ENCODE results near the gene UBE2E2.

The UBE2E2 gene

DNA sequence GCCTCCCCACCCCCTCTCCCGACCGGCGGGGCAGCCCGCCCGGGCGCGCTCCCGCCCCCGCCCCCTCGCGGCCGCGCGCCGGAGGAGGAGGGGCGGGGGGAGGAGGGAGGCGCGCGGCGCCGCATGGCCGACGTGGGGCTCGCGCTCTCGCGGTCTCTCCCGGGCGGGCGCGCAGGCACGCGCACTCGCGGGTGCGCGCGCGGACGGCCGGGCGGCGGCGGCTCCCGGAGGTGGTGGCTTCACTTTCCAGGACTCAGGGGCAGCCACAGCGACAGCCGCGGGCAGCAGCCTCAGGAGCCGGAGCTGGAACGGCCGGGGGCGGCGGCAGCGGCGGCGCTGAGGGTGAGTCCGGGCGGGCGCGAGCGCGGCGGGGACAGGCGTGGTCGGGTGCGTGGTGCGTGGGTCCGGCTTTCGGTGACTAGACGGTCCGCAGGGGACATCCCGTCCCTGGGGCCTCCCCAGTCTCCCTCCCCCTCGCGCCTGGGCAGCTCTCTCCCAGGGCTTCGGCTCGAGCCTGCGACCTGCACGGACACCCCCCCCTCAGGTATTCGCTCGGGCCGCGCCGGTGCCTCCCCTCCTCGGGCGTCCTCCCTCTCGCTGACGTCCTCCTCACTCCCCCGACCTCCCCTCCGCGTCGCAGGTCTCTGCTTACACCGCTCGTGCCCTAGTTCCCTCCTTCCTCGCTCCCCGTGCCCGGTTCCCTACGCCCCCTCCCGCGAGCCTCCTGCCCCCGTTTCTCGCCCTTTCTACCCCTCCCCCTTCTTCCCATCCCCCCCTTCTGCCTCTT is at the start of gene UBE2E2:
UBE2E2 (plus strand) TSS at position 407 of the 787 bp plus-strand sequence.
- H3K27me3 Mint-ChIP-seq, result peaks cover 20% of the 10 kb centered on the region
- DNase-seq (peak; percentile 68 to 72), ATAC-seq (peak; percentile 77)
- peaks cover 37% of the 10 kb centered on the region for H3K4me1 Mint-ChIP-seq
- H3K4me3 Mint-ChIP-seq, result peak within 1 kb of the TSS; percentile 94 to 98
- H3K27ac Mint-ChIP-seq, result peak within 1 kb of the TSS; percentile 98
- H3K9me3 Mint-ChIP-seq, result no peaks in the 10 kb centered on the region

DNA sequence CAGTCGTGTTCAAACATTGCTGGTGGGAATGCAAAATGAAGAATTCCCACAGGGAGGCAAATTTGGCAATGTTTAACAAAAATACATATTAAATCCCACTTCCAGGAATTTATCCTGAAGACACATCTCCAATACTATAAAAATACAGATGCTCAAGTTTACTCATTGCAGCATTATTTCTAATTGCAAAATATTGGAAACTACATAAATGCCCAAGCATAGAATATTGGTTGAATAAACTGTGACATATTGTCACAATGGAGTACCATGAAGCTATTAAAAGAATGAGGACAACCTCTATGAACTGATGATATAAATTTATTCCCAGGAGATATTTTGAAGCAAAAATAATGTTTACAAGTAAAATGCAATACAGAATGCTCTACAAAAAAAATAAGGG is 49.7 kb upstream of the UBE2E2 start:
- ATAC-seq, result no peak
- no peak overlapping the region for H3K27ac Mint-ChIP-seq
- H3K4me1 Mint-ChIP-seq, result no peaks in the 10 kb centered on the region
- no peak overlapping the region for H3K4me3 Mint-ChIP-seq
- DNase-seq, result no peak
- H3K27me3 Mint-ChIP-seq, result peaks cover 7% of the 10 kb centered on the region
- H3K9me3 Mint-ChIP-seq, result peaks cover 0 to 6% of the 10 kb centered on the region in 2 donors

DNA sequence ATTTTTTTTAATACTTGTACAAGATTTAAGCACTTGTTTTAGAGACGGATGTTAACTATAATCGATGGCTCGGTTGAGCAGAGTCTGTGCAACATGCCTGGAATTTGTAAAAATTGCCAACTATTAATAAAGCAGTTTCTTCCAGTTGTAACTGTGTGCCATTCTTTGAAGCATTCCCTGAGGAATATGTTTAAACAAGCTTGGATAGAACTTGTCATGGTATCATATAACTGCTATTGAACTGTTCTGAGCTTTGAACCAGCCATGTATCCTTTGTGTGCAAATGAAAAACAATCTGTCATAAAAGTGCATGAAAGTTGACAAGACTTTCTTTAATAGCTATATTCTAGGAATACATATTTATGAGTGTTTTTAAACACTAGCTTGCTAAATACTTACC is 45.8 kb upstream of the UBE2E2 start:
- Mint-ChIP-seq H3K9me3 (peaks cover 0 to 6% of the 10 kb centered on the region in 2 donors), H3K27ac (no peak overlapping the region), H3K4me1 (peaks cover 12% of the 10 kb centered on the region), H3K27me3 (no peaks in the 10 kb centered on the region), H3K4me3 (no peak overlapping the region)
- ATAC-seq (no peak), DNase-seq (no peak)

DNA sequence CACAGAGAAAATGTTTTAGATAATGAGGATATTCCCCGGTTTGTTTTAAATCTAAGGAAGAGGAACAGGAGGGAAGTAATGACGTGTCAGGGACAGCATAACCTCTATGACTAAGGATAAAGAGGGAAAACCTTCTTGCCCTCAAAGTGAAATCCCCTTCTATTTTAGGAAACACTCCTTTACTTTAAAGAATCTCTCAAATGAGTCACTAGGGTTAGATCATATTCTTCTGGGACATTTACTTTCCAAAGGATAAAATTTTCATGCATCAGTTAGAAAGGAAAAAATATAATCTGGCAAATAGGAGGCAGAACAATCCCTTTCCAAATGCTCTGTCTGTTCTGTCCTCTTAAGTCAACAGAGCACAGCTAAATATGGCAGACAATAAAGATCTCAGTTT is 43.2 kb upstream of the UBE2E2 start:
- Mint-ChIP-seq H3K4me1 (peaks cover 14% of the 10 kb centered on the region), H3K4me3 (no peak overlapping the region), H3K27ac (no peak overlapping the region), H3K9me3 (peaks cover 0 to 3% of the 10 kb centered on the region in 2 donors), H3K27me3 (no peaks in the 10 kb centered on the region)
- no peak for DNase-seq
- ATAC-seq, result no peak

DNA sequence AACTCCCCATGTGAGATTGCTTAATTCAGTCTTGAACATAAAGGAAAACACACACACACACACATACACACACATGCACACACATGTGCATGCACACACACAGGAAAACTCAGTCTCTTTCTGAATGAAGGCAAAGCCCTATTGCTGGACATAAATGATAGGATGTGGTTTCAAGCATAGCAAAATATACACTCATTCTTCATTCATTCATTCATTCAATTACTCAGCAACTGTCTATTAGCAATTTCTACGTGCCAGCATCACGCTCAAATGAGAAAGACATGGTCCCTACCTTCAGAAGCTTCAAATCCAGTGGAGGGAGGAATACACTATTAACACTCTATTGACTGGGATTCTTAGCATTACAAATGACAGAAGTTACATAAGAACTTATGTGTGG is 41.8 kb upstream of the UBE2E2 start:
- no peak for DNase-seq
- Mint-ChIP-seq H3K4me3 (no peak overlapping the region), H3K27ac (no peak overlapping the region), H3K27me3 (no peaks in the 10 kb centered on the region), H3K4me1 (peaks cover 14% of the 10 kb centered on the region), H3K9me3 (no peaks in the 10 kb centered on the region)
- ATAC-seq, result no peak

DNA sequence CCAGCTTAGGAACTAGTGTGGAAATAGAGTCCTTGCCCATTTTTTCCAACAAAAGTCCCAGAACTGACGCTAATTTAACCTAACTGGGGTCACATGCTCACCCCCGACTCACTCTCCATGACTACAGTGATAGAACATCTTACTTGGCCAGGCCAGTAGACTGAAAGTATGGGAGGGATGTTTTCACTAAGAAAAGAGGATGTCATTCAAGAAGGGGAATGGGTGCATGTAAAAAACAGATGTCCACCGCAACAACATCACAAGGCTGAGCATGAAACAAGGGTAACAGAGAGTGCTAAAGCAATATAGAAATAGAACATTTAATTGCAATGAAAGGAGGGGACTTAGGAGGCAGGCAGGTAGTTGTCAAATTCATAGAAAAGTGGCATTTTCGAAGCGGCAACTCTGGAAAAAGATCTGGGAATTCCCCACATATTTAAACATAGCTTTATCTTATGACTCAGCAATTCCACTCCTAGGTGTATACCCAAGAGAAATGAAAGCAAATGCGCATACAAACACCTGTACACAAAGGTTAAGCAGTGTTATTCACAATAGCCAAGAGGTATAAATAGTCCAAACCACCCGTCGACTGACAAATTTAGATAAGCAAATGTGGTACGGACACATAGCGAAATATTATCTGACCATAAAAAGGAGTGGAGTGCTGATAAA is 41.1 kb upstream of the UBE2E2 start:
- Mint-ChIP-seq H3K9me3 (no peaks in the 10 kb centered on the region), H3K4me1 (peaks cover 14% of the 10 kb centered on the region), H3K27ac (no peak overlapping the region), H3K27me3 (no peaks in the 10 kb centered on the region), H3K4me3 (no peak overlapping the region)
- ATAC-seq, result no peak
- no peak for DNase-seq

DNA sequence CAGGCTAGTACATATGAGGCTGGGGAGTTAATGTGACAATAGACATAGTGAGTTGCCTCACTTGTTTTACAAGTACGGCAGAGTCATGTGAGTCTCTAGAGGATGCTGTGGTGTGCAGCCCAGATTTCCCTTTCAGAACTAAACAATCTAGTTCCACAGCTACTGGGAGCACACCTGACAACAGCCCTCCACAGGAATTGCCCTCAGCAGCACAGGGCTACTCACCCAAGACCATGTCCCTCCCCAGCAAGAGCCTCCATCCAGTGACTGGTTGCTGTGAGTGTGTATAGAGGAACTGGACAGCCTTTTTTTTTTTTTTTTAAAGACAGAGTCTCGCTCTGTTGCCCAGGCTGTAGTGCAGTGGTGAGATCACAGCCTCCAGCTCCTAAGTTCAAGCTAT is 40.2 kb upstream of the UBE2E2 start:
- DNase-seq (no peak), ATAC-seq (no peak)
- H3K27me3 Mint-ChIP-seq, result no peaks in the 10 kb centered on the region
- H3K27ac Mint-ChIP-seq, result no peak overlapping the region
- no peak overlapping the region for H3K4me3 Mint-ChIP-seq
- H3K4me1 Mint-ChIP-seq, result peaks cover 14% of the 10 kb centered on the region
- H3K9me3 Mint-ChIP-seq, result no peaks in the 10 kb centered on the region

DNA sequence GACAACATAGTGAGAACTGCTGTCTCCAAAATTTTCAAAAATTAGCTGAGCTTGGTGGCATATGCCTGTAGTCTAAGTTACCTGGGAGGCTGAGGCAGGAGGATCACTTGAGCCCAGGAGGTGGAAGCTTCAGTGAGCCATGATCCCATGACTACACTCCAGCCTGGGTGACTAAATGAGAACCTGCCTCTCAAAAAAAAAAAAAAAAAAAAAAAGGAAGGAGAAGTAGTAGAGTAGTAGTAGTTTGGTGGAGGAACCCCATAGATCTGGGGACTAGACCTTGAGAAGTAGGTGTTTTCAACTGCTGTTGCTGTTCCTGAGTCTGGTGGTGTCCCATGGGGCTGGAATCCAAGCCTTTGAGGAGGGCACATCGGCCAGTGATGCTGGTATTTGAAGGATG is 38.4 kb upstream of the UBE2E2 start:
- Mint-ChIP-seq H3K4me3 (no peak overlapping the region), H3K4me1 (peaks cover 14% of the 10 kb centered on the region), H3K27ac (no peak overlapping the region), H3K27me3 (peaks cover 7% of the 10 kb centered on the region), H3K9me3 (peaks cover 2 to 5% of the 10 kb centered on the region in 2 donors)
- ATAC-seq (no peak), DNase-seq (no peak)

DNA sequence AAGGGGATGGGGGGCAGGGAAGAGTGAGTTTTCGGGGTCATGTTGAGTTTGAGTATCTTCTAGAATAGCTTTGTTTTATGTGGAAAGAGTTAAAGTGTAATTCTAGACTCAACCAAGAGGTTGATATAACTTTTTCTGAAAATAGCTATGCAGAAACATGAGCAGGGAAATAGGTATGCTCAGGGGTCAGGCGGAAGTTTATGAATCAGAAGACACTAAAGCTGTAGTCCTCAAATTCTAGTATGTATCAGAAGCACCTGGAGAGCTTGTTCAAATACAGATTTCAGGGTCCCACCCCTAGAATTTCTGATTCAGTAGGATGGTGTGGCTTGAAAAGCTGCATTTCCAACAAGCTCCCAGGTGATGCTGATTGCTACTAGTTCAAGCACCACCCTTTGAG is 37.6 kb upstream of the UBE2E2 start:
- peaks cover 14% of the 10 kb centered on the region for H3K4me1 Mint-ChIP-seq
- peaks cover 15% of the 10 kb centered on the region for H3K27me3 Mint-ChIP-seq
- H3K9me3 Mint-ChIP-seq, result peaks cover 10 to 13% of the 10 kb centered on the region in 2 donors
- H3K4me3 Mint-ChIP-seq, result no peak overlapping the region
- ATAC-seq, result no peak
- DNase-seq, result no peak
- H3K27ac Mint-ChIP-seq, result no peak overlapping the region

DNA sequence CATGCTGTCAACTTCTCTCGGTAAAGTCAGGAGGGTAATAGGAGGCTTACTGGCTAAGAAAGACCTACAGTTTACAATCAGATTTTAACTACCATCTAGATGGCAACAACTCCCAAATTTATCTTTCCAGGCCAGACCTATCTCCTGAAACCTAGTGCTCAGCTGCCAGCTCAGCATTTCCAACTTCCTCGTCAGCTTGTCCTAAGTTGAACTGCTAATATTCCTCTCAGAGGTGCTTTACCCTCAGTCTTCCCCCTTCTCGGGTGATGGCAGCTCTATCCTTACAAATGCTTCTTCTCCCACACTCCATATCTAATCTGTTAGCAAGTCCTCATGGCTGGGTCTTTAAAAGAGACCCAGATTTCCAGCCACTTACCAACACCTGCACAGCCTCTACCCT is 36.9 kb upstream of the UBE2E2 start:
- H3K27ac Mint-ChIP-seq, result no peak overlapping the region
- ATAC-seq (no peak), DNase-seq (no peak)
- H3K9me3 Mint-ChIP-seq, result peaks cover 10 to 13% of the 10 kb centered on the region in 2 donors
- H3K4me3 Mint-ChIP-seq, result no peak overlapping the region
- H3K27me3 Mint-ChIP-seq, result peaks cover 15% of the 10 kb centered on the region
- peaks cover 13% of the 10 kb centered on the region for H3K4me1 Mint-ChIP-seq

DNA sequence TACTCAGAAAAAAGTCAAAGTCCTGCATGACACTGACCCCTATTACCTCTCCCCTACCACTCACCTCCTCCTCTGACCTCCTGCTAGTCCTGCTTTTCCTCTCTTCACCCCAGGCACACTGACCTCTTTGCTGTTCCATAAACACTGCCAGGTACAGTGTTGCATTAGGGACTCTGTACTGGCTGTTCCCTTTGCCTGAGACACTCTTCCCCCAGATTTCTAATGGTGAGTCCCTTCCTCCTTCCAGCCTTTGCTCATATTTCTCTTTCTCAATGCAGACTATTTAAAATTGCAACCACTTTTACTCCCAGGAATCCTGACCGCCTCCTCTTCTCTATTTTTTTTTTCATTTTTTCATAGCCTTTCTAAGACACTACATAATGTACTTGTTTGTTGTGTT is 36.3 kb upstream of the UBE2E2 start:
- peaks cover 15% of the 10 kb centered on the region for H3K27me3 Mint-ChIP-seq
- ATAC-seq (no peak), DNase-seq (no peak)
- no peak overlapping the region for H3K4me3 Mint-ChIP-seq
- no peak overlapping the region for H3K27ac Mint-ChIP-seq
- H3K4me1 Mint-ChIP-seq, result peaks cover 7% of the 10 kb centered on the region
- peaks cover 10 to 13% of the 10 kb centered on the region in 2 donors for H3K9me3 Mint-ChIP-seq

DNA sequence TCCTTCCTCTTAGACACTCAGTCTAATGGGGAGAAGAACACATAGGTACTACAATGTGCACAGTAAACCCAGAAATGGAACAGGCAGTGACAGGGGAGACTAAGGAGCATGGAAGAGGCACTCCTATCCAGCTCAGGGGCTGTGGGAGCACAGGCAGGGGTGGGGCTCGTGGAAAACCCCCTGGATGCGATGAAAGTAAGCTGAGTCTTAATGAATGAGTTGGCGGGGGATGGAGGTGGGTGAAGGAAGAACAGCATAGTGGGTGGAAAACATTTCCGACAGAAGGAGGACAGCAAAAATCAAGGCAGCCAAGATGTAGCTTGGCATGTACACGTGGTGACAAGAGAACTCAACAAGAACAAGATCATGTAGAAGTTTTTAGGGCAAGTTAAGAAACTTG is 33.6 kb upstream of the UBE2E2 start:
- peaks cover 26% of the 10 kb centered on the region for H3K27me3 Mint-ChIP-seq
- DNase-seq (no peak), ATAC-seq (no peak)
- no peak overlapping the region for H3K27ac Mint-ChIP-seq
- H3K9me3 Mint-ChIP-seq, result peaks cover 10 to 13% of the 10 kb centered on the region in 2 donors
- H3K4me3 Mint-ChIP-seq, result no peak overlapping the region
- no peaks in the 10 kb centered on the region for H3K4me1 Mint-ChIP-seq

DNA sequence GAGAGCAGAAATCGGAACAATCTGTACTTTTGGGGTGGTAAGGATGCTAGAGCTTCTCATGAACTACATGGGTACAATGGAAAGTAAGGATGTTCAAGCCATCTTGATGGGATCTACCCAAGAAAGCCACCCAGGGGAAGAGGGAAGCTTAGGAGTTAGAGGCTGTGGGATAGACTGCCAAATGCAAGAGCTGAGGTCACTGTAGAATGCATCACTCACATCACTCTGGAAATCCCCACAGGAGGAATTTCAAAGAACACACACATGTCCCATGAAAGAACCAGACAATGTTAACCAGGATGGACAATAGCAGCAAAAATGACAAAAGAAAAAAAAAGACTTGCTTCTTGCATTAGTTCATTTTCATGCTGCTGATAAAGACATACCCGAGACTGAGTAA is 32.8 kb upstream of the UBE2E2 start:
- DNase-seq, result no peak
- ATAC-seq, result no peak
- H3K9me3 Mint-ChIP-seq, result peaks cover 10 to 13% of the 10 kb centered on the region in 2 donors
- H3K27me3 Mint-ChIP-seq, result peaks cover 31% of the 10 kb centered on the region
- no peak overlapping the region for H3K27ac Mint-ChIP-seq
- H3K4me1 Mint-ChIP-seq, result no peaks in the 10 kb centered on the region
- no peak overlapping the region for H3K4me3 Mint-ChIP-seq

DNA sequence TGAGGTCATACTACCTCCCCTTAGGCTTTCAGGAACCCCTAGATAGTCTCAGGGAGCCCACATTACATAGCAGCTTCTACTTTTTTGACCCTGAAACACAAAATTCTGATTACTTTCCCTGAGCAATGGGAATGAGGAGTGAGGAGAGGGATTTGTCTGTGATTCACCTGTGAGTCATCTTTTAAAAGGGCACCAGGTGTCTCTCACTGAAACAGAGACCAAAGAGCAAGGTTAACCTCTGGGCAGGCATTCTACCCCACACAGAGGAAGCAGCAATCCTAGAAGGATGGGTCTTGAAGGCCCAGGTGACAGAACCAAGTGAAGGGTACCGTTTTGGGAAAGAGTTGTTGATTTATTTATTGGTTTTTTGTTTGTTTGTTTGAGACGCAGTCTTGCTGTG is 31.1 kb upstream of the UBE2E2 start:
- Mint-ChIP-seq H3K27me3 (peaks cover 31% of the 10 kb centered on the region), H3K4me3 (no peak overlapping the region), H3K27ac (no peak overlapping the region), H3K4me1 (no peaks in the 10 kb centered on the region), H3K9me3 (peaks cover 10 to 13% of the 10 kb centered on the region in 2 donors)
- ATAC-seq (no peak), DNase-seq (no peak)

DNA sequence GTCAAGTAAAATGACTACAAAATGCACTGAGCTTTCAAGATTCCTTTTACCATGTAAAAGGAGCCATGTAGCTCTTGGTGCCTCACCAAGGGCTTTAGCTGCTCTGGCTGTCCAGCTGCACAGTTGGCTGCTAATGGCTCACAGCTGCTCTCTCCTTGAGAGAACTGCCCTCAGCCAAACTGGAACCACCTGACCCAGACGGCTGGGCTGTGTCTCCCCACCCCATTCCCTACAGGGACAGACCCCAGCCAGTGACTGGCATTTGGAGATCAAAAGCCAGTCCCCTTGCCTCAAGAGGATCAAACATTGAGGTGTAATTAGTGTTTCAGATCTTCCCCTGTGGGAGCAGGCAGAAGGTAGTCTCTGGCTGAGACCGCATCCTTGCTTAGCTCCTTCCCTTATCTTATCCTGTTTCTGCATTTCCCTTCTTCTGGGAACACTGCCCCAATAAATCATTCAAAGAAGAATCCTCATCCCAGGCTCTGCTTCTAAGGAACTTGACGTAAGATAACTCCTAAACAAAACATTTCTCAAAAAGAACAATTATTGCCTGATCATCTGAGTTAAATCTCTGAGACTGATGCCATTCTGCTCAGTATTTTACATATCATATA is 28.6 kb upstream of the UBE2E2 start:
- Mint-ChIP-seq H3K4me1 (no peaks in the 10 kb centered on the region), H3K27ac (no peak overlapping the region), H3K27me3 (peaks cover 26% of the 10 kb centered on the region), H3K4me3 (no peak overlapping the region), H3K9me3 (peaks cover 14 to 17% of the 10 kb centered on the region in 2 donors)
- ATAC-seq (no peak), DNase-seq (no peak)

Data from stimulated activated naive CD8-positive, alpha-beta T cell treated with anti-CD3 and anti-CD28 coated beads, Interleukin-15, amount 100 ng/mL, for 72 hours (primary cell).